GM21786 (cell line): Measurements from ENCODE around the gene C1orf21.
"Not testable (repeated sequence)": the region's sequence is repeated elsewhere in the genome, so short reads cannot be mapped to it uniquely, and the experiment has no call there.

Experiments used
- ATAC-seq: cut with Tn5 transposase; IDR thresholded peaks from one replicate; pipeline ENCODE4 v1.9.1; 2021; ENCODE audit not compliant: unreplicated experiment

Gene C1orf21

GRCh38 chr1:184595596-184595995, 208.8 kb downstream of the C1orf21 start:
- ATAC-seq = no peak

- ATAC-seq = no peak
These were observed 210.3 kb downstream of the C1orf21 start for GRCh38 chr1:184596950-184597645.

- no peak for ATAC-seq
These were observed 211.0 kb downstream of the C1orf21 start for GRCh38 chr1:184597650-184598357.

GRCh38 chr1:184598403-184599193, 211.8 kb downstream of the C1orf21 start:
- ATAC-seq = no peak

- ATAC-seq = no peak
These were observed 217.5 kb downstream of the C1orf21 start for GRCh38 chr1:184604152-184604900.

- no peak for ATAC-seq
These were observed 219.1 kb downstream of the C1orf21 start for GRCh38 chr1:184605941-184606340.

- ATAC-seq = no peak
These were observed 220.0 kb downstream of the C1orf21 start for GRCh38 chr1:184606786-184607185.

- no peak for ATAC-seq
These were observed 221.8 kb downstream of the C1orf21 start for GRCh38 chr1:184608581-184608980.

- no peak for ATAC-seq
These were observed 222.2 kb downstream of the C1orf21 start for GRCh38 chr1:184608990-184609389.

GRCh38 chr1:184610876-184611595, 224.2 kb downstream of the C1orf21 start:
- ATAC-seq = no peak

- not testable (repeated sequence) for ATAC-seq
These were observed 225.4 kb downstream of the C1orf21 start for GRCh38 chr1:184612229-184612628.

- ATAC-seq = no peak
These were observed 227.8 kb downstream of the C1orf21 start for GRCh38 chr1:184614667-184615066.

GRCh38 chr1:184615301-184615700, 228.5 kb downstream of the C1orf21 start:
- ATAC-seq = no peak

GRCh38 chr1:184616504-184616903, 229.7 kb downstream of the C1orf21 start:
- ATAC-seq = no peak

- no peak for ATAC-seq
These were observed 230.7 kb downstream of the C1orf21 start for GRCh38 chr1:184617433-184618029.

- ATAC-seq = no peak
These were observed 232.0 kb downstream of the C1orf21 start for GRCh38 chr1:184618851-184619250.

GRCh38 chr1:184620469-184620868, 233.6 kb downstream of the C1orf21 start:
- no peak for ATAC-seq

GRCh38 chr1:184621260-184621659, 234.4 kb downstream of the C1orf21 start:
- no peak for ATAC-seq

GRCh38 chr1:184622136-184622823, 235.5 kb downstream of the C1orf21 start:
- ATAC-seq = no peak
